SKM-1 (cell line): ENCODE measurements around the gene PDE10A.

Experiments used
- DNase-seq: peaks from one replicate; lab custom pipeline; 2025; ENCODE audit not compliant: unreplicated experiment; lab: John Stamatoyannopoulos, UW

Gene PDE10A

DNA sequence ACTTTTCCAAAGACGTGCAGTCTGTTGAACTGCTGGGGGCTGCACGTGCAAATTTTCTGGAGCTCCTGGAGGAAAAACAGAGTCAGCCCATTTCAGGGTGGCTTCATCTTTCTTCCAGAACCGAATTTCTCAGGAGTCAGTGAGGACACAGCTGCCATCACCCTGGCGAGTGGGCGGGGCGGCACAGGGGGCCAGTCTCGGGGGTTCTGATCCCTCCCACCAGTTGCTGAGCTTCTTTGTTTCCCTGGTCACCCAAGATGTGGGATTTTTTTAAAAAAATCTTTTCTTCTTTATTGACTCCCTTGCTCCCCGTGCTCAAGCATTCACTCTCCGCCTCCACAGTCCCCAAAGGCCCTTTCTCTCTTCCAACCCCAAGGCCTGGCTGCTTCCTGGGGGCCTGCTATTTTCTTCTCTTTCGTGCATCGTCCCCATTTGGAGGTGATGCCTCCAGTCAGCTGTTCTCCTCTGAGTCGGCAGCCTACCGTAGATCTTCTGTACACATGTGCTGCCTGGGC is 362.6 kb downstream of the PDE10A start:
- DNase-seq: no peak

- no peak for DNase-seq
These were observed 364.2 kb downstream of the PDE10A start for GRCh38 chr6:165298875-165299274.

GRCh38 chr6:165298402-165298801 is 364.6 kb downstream of the PDE10A start:
- no peak for DNase-seq

- no peak for DNase-seq
These were observed 370.4 kb downstream of the PDE10A start for GRCh38 chr6:165292657-165293056.
